ENCODE measurements around the gene LRIT1.

Gene LRIT1

GRCh38 chr10:84267503-84268126 lies 26.3 kb upstream of the LRIT1 start:
- no peak overlapping the region for H3K27ac ChIP-seq
- no peaks in the 10 kb centered on the region for H3K27me3 ChIP-seq
- H3K4me1 ChIP-seq: no peaks in the 10 kb centered on the region
- no peaks in the 10 kb centered on the region for H3K36me3 ChIP-seq
- no peak for TF ChIP-seq Cebpa-rat (IDR thresholded peaks at IDR 0.05)
- no peak overlapping the region for H3K4me2 ChIP-seq
- no peaks in the 10 kb centered on the region for H4K20me1 ChIP-seq
- no peak overlapping the region for H3K9ac ChIP-seq
- no peaks in the 10 kb centered on the region for H3K9me3 ChIP-seq
- H3K4me3 ChIP-seq: no peak overlapping the region

DNA sequence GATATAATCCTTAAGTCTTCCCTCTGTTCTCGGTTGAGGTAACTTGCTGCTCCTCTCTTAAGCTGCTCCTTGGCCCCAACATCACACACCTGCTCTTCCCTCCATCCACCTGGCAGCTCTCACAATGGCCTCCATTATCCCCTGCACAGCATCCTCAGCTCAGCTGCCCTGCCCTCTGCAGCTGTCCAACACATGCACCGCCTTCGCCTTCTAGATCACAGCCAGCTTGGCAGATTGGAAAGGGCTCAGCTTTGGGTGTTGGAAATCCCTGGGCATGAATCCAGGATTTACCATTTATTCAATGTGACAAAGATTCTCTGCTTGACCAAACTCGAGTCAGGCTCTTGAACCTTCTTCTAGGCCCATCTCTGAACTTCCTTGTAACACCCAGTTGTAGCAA lies 24.1 kb upstream of the LRIT1 start:
- H3K36me3 ChIP-seq: no peaks in the 10 kb centered on the region
- H3K4me1 ChIP-seq: no peaks in the 10 kb centered on the region
- TF ChIP-seq Cebpa-rat (IDR thresholded peaks at IDR 0.05): no peak

GRCh38 chr10:84264611-84265141 lies 23.3 kb upstream of the LRIT1 start:
- H3K36me3 ChIP-seq: no peaks in the 10 kb centered on the region
- TF ChIP-seq Cebpa-rat (IDR thresholded peaks at IDR 0.05): no peak
- H3K27me3 ChIP-seq: no peaks in the 10 kb centered on the region
- no peaks in the 10 kb centered on the region for H3K9me3 ChIP-seq
- no peak overlapping the region for H3K9ac ChIP-seq
- H4K20me1 ChIP-seq: no peaks in the 10 kb centered on the region
- no peak overlapping the region for H3K4me3 ChIP-seq
- peak overlapping the region; percentile 7; the same call in 1 of the 2 replicates for H3K4me2 ChIP-seq
- H3K4me1 ChIP-seq: no peaks in the 10 kb centered on the region
- H3K27ac ChIP-seq: no peak overlapping the region

More for the DNA sequence above, 24.1 kb upstream of the LRIT1 start:
- Histone ChIP-seq H3K9me3 (no peaks in the 10 kb centered on the region), H3K4me3 (no peak overlapping the region), H3K27ac (no peak overlapping the region), H3K9ac (no peak overlapping the region), H3K27me3 (no peaks in the 10 kb centered on the region), H4K20me1 (no peaks in the 10 kb centered on the region), H3K4me2 (no peak overlapping the region)

DNA sequence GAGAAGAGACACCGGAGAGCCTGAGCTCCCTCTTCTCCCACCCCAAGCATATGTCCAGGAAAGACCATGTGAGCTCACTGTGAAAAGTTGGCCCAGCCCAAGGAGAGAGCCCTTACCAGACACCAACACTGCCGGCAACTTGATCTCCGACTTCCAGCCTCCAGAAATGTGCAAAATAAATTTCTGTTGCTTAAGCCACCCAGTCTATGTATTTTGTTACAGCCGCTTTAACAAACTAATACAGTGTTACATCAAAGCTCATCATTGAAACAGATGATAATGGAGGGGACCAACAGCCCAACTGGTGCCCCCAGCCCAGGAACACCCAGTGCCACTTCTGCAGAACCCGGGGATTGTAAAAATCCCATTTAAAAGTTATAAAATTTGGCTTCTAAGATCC lies 22.4 kb upstream of the LRIT1 start:
- TF ChIP-seq Cebpa-rat (IDR thresholded peaks at IDR 0.05): no peak
- no peaks in the 10 kb centered on the region for H3K36me3 ChIP-seq
- no peak overlapping the region for H3K9ac ChIP-seq
- no peaks in the 10 kb centered on the region for H3K9me3 ChIP-seq
- no peak overlapping the region for H3K4me3 ChIP-seq
- no peaks in the 10 kb centered on the region for H3K4me1 ChIP-seq
- H3K4me2 ChIP-seq: no peak overlapping the region
- H4K20me1 ChIP-seq: no peaks in the 10 kb centered on the region
- H3K27ac ChIP-seq: no peak overlapping the region
- no peaks in the 10 kb centered on the region for H3K27me3 ChIP-seq

DNA sequence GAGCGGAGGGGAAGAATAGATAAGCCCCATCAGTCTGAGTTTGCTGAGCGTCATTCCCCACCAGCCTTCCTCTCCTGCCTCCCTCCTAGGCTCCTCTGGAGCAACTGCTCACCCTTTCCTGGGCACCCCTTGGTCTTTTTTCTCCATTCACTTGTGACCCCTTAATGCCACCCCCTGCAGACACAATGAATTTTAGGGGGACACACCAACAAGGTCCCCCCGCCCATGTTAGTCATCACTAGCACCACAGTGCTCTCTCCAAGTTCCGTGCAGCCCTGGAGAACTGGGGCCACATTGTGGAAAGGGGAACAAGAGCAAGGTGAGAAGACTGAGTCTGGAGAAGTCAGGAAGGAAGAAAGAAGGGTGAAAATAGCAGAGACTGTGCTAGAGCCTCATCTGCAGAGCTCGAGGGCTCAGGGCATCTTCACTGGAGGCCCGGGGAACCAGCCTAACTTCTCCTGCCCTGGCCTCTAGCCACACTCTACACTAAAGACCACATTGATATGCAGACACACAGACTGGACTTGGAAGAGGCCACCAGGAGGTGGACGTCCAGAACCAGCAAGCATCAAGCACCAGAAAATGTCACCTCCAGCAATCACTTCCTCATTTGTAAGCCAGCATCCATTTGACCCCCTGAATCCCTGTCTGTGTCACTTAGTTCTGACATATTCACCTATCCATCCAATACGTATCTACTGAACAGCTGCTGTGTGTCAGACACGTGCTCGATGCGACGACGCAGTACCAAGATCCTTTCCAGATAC lies 21.0 kb upstream of the LRIT1 start:
- H3K4me2 ChIP-seq: no peak overlapping the region
- H3K27me3 ChIP-seq: no peaks in the 10 kb centered on the region
- H3K4me1 ChIP-seq: no peaks in the 10 kb centered on the region
- H3K27ac ChIP-seq: no peak overlapping the region
- H4K20me1 ChIP-seq: no peaks in the 10 kb centered on the region
- H3K4me3 ChIP-seq: no peak overlapping the region
- no peaks in the 10 kb centered on the region for H3K36me3 ChIP-seq
- H3K9me3 ChIP-seq: no peaks in the 10 kb centered on the region
- no peak for TF ChIP-seq Cebpa-rat (IDR thresholded peaks at IDR 0.05)
- no peak overlapping the region for H3K9ac ChIP-seq

- Histone ChIP-seq H3K4me3 (no peak overlapping the region), H3K4me1 (no peaks in the 10 kb centered on the region), H3K4me2 (no peak overlapping the region), H3K9me3 (no peaks in the 10 kb centered on the region), H3K27me3 (no peaks in the 10 kb centered on the region), H3K9ac (no peak overlapping the region), H3K36me3 (no peaks in the 10 kb centered on the region), H3K27ac (no peak overlapping the region), H4K20me1 (no peaks in the 10 kb centered on the region)
- TF ChIP-seq Cebpa-rat (IDR thresholded peaks at IDR 0.05): no peak
These were observed 20.0 kb upstream of the LRIT1 start for GRCh38 chr10:84261236-84261915.

DNA sequence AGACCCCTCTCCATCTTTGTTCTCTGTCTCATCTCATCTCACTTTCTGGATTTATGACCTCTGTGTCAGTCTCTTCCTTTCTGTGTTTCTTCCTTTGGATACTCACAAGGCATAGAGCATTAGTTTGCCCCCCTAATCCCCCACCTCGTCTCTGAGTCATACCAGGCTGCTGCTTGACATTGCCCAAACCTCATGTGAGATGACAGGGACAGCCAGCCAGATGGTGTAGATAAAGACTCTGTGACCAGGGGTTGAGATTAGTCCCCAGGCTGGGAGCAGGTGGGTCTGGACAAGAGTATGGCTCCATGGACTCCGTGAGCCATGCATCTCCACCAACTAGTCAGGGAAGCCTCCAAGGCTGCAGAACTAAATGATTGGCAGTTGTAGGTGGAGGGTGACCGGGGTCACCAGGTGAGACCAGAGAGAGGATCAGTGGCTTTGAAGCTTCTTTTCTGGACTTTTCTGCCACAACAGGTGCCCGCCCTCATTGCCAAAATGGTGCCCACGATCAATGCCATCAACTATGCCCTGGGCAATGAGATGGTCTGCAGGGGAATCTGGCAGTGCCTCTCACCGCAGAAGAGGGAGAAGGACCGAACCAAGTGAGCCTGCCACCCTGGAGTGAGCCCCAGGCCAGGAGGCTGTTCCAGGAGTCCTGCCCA lies 16.8 kb upstream of the LRIT1 start:
- no peak overlapping the region for H3K9ac ChIP-seq
- H3K9me3 ChIP-seq: no peaks in the 10 kb centered on the region
- H3K27me3 ChIP-seq: no peaks in the 10 kb centered on the region
- H3K4me2 ChIP-seq: no peak overlapping the region
- H4K20me1 ChIP-seq: no peaks in the 10 kb centered on the region
- H3K36me3 ChIP-seq: no peaks in the 10 kb centered on the region
- no peak overlapping the region for H3K27ac ChIP-seq
- no peak overlapping the region for H3K4me3 ChIP-seq
- no peak for TF ChIP-seq Cebpa-rat (IDR thresholded peaks at IDR 0.05)
- H3K4me1 ChIP-seq: no peaks in the 10 kb centered on the region

DNA sequence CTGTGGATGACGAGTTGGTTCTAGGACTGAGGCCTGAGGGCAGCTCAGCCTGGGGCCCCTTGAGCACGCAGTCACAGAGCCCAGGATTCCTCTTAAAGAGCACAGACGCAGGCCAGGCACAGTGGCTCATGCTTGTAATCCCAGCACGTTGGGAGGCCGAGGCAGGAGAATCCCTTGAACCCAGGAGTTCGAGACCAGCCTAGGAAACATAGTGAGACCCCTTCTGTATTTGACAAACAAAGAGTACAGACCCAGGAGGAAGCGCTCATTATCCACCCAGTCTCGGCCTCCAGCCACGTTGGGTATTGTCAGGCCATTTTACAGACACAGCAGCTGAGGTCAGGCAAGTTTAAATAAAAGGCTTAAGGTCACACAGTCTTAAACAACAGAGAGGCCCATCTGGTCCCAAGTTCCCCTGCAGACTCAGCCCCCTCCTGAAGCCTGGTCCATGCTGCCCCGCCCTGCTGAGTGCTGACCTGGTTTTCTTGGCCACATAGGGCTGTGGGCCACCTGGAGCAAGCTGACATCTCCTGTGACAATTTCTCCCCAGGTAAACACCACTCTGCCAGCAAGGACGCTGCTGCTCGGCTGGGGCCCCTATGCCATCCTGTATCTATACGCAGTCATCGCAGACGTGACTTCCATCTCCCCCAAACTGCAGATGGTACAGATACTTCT lies 16.1 kb upstream of the LRIT1 start:
- no peaks in the 10 kb centered on the region for H3K4me1 ChIP-seq
- H3K36me3 ChIP-seq: no peaks in the 10 kb centered on the region
- no peak overlapping the region for H3K27ac ChIP-seq
- H4K20me1 ChIP-seq: no peaks in the 10 kb centered on the region
- no peak overlapping the region for H3K9ac ChIP-seq
- no peaks in the 10 kb centered on the region for H3K9me3 ChIP-seq
- no peaks in the 10 kb centered on the region for H3K27me3 ChIP-seq
- H3K4me2 ChIP-seq: no peak overlapping the region
- TF ChIP-seq Cebpa-rat (IDR thresholded peaks at IDR 0.05): no peak
- no peak overlapping the region for H3K4me3 ChIP-seq
